Nephron (organoid): ENCODE measurements around the gene STK17A.
A peak's percentile ranks its signal among the peaks of the same experiment; 100 is the strongest.
"Not testable (repeated sequence)": the region's sequence is repeated elsewhere in the genome, so short reads cannot be mapped to it uniquely, and the experiment has no call there.

Experiments
- H3K27ac Mint-ChIP-seq, 3 experiments: 2 replicates each; pipeline ENCODE4 v1.8.0; 2020; ENCODE audit warnings: mixed read lengths in 3 of 3, mild to moderate bottlenecking in 2 of 3, moderate library complexity in 1 of 3
- H3K27me3 Mint-ChIP-seq: 2 replicates; pipeline ENCODE4 v1.8.0; 2021; ENCODE audit warnings: low read depth, mild to moderate bottlenecking, moderate library complexity, mixed read lengths
- H3K36me3 Mint-ChIP-seq: 2 replicates; pipeline ENCODE4 v1.8.0; 2020; ENCODE audit warnings: low read depth, mixed read lengths
- H3K4me1 Mint-ChIP-seq: 2 replicates; pipeline ENCODE4 v1.8.0; 2020; ENCODE audit warnings: mixed read lengths
- H3K4me3 Mint-ChIP-seq, 3 experiments: 2 replicates each; pipeline ENCODE4 v1.8.0; 2020; ENCODE audit warnings: mild to moderate bottlenecking in 3 of 3, mixed read lengths in 3 of 3, moderate library complexity in 2 of 3
- H3K9me3 Mint-ChIP-seq: 2 replicates; pipeline ENCODE4 v1.8.0; 2020; ENCODE audit warnings: mixed read lengths
- TF ChIP-seq, protein P1 (sequence below), 3 experiments: fragments of 200-600 bp; sonication (generic); IDR thresholded peaks; one replicate each; pipeline ENCODE4 v1.5.0; 2021; ENCODE audit warnings: antibody characterized with exemption in 3 of 3; ENCODE audit not compliant: unreplicated experiment in 3 of 3

STK17A gene

DNA sequence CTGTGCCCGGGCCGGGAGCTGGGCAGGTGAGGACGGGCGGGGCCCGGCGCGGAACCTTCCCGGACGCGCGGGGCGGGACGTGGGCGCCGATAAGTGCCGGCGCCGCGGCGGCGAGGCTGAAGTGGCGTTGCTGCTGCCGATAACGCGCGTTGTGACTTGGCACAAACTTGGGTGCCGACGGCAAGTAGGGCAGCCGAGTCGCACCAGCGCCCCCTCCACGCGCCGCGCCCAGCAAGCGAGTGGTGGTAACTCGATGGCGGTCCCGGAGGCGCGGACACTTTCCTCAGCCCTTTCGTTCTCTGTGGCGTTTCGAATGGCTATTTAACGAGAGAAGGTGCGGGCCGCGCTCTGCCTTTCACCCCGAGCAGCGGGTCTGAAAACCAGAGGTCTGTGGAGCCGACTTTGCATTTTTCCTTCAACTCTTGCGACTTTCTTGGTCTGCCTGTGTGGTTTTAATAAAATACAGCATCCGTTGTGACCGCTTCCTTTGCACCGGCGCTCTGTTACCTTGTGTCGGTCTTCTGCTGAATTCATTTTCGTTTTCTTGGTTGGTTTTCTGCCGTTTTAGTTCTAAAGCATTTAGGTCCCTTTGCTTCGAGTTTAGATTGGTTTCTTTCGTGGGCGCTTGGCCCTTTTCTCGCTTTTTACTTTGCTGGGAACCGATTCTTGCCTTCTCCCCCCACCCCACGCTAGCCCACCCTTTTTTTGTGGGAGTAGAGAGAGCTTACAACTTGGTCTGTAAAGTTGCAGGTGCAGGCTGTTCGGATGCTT lies 701 bp downstream of the STK17A start:
- peaks cover 16% of the 10 kb centered on the region for H3K4me1 Mint-ChIP-seq
- H3K36me3 Mint-ChIP-seq: no peaks in the 10 kb centered on the region
- H3K27ac Mint-ChIP-seq: peak overlapping the region; percentile 60 to 85 (median 81)
- H3K9me3 Mint-ChIP-seq: peaks cover 5% of the 10 kb centered on the region
- peaks cover 23% of the 10 kb centered on the region for H3K27me3 Mint-ChIP-seq
- peak overlapping the region; percentile 88 to 96 (median 95) for H3K4me3 Mint-ChIP-seq
- TF ChIP-seq, protein P1, sequence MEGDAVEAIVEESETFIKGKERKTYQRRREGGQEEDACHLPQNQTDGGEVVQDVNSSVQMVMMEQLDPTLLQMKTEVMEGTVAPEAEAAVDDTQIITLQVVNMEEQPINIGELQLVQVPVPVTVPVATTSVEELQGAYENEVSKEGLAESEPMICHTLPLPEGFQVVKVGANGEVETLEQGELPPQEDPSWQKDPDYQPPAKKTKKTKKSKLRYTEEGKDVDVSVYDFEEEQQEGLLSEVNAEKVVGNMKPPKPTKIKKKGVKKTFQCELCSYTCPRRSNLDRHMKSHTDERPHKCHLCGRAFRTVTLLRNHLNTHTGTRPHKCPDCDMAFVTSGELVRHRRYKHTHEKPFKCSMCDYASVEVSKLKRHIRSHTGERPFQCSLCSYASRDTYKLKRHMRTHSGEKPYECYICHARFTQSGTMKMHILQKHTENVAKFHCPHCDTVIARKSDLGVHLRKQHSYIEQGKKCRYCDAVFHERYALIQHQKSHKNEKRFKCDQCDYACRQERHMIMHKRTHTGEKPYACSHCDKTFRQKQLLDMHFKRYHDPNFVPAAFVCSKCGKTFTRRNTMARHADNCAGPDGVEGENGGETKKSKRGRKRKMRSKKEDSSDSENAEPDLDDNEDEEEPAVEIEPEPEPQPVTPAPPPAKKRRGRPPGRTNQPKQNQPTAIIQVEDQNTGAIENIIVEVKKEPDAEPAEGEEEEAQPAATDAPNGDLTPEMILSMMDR (IDR thresholded peaks at IDR 0.05; ENCODE audit: unreplicated experiment in 3 of 3): no peak

DNA sequence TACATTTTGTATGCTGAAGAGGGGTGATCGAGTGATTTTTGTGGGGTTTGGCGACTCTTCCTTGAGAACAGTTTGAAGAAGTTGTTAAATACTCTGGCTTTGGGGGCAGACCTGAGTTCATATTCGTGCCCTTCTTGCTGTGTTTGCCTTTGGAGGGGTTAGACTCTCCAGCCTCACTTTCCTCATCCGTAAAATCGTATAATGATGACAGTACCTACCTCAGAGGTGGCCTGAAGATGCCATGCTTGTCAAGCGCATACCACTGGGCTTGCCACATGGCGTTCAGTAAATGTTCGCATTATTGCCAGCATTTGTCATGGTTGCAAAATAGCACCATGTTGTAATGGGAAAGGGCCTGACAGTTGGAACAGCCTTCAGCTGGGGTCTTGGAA lies 1.3 kb downstream of the STK17A start:
- peaks cover 2% of the 10 kb centered on the region for H3K9me3 Mint-ChIP-seq
- TF ChIP-seq, protein P1 (IDR thresholded peaks at IDR 0.05; ENCODE audit: unreplicated experiment in 3 of 3): no peak
- H3K36me3 Mint-ChIP-seq: no peaks in the 10 kb centered on the region
- peak overlapping the region; percentile 88 to 96 (median 95) for H3K4me3 Mint-ChIP-seq
- H3K27ac Mint-ChIP-seq: peak overlapping the region; percentile 60 to 85 (median 81)
- H3K4me1 Mint-ChIP-seq: peaks cover 16% of the 10 kb centered on the region
- peaks cover 23% of the 10 kb centered on the region for H3K27me3 Mint-ChIP-seq

DNA sequence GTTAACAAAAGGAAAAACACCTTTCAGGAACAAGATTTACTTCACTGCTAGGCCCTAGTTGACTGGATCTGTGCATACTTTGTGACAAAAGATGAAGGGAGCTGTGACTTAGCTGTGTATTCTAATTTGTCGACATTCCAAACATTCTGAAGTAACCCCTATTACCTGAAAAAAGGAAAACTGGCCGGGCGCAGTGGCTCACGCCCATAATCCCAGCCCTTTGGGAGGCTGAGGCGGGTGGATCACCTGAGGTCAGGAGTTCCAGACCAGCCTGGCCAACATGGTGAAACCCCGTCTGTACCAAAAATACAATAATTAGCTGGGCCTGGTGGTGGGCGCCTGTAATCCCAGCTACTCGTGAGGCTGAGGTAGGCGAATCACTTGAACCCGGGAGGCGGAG lies 1.8 kb downstream of the STK17A start:
- not testable (repeated sequence) for H3K9me3 Mint-ChIP-seq, H3K36me3 Mint-ChIP-seq
- Mint-ChIP-seq H3K27me3 (peaks cover 23% of the 10 kb centered on the region), H3K4me3 (peak overlapping the region; percentile 88 to 96 (median 95)), H3K4me1 (peaks cover 16% of the 10 kb centered on the region), H3K27ac (peak overlapping the region in 1 of 3 experiments; percentile 81)

DNA sequence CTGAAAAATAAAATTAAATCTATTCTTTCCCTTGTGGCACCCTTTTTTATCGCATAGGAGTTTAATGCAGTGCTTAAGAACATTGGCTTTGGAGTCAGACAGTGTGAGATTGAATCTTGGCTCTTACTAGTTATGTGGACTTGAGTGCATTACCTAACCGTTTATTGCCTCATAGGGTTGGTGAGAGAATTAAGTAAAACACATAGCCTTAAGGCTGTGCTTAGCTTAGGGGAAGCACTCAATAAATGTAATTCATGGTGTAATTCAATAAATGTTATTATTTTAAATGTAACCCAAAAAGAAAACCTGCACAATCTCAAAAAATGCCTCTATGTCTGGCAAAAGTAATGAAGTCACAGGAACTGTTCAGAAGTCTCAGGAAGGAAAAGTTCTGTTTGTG lies 2.7 kb downstream of the STK17A start:
- H3K36me3 Mint-ChIP-seq: no peaks in the 10 kb centered on the region
- TF ChIP-seq, protein P1 (IDR thresholded peaks at IDR 0.05; ENCODE audit: unreplicated experiment in 3 of 3): no peak
- peak overlapping the region; percentile 50 to 80 (median 77) for H3K4me3 Mint-ChIP-seq
- peak overlapping the region in 2 of 3 experiments; percentile 35 to 58 for H3K27ac Mint-ChIP-seq
- peaks cover 2% of the 10 kb centered on the region for H3K9me3 Mint-ChIP-seq
- peaks cover 21% of the 10 kb centered on the region for H3K27me3 Mint-ChIP-seq
- H3K4me1 Mint-ChIP-seq: peaks cover 16% of the 10 kb centered on the region

DNA sequence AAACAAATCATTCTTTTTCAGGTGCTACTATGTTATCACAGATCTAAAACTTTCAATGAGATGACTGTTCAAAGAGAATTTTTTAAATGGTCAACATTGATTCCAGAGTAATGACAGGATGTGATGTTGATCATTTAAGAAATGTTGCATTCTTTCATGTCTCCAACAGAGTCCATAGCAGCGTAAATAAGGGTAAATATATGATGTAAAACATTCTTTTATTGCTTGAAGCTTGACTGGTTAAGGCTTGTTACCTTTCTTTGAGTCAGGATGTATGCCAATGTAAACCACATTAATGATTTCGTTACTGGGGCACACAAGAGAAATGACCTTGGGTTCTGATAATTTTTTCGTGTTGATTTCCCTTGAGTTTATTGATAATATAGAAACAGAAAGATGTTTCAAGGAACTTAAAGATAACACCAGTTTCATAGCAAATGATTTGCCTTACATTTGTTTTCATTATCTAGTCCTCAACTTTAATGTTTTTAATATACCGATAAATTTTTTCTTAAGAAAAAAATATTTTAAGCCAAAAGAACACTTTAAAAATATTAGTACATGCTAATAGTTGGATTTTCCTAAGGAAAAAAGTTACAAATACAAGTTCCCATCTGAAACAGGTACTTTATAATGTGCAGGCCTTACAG lies 3.5 kb downstream of the STK17A start:
- Mint-ChIP-seq H3K4me3 (peak overlapping the region; percentile 15 to 32 (median 28)), H3K9me3 (no peaks in the 10 kb centered on the region), H3K27me3 (peaks cover 13% of the 10 kb centered on the region), H3K4me1 (peaks cover 16% of the 10 kb centered on the region), H3K27ac (no peak overlapping the region), H3K36me3 (no peaks in the 10 kb centered on the region)
- TF ChIP-seq, protein P1 (IDR thresholded peaks at IDR 0.05; ENCODE audit: unreplicated experiment in 3 of 3): no peak

DNA sequence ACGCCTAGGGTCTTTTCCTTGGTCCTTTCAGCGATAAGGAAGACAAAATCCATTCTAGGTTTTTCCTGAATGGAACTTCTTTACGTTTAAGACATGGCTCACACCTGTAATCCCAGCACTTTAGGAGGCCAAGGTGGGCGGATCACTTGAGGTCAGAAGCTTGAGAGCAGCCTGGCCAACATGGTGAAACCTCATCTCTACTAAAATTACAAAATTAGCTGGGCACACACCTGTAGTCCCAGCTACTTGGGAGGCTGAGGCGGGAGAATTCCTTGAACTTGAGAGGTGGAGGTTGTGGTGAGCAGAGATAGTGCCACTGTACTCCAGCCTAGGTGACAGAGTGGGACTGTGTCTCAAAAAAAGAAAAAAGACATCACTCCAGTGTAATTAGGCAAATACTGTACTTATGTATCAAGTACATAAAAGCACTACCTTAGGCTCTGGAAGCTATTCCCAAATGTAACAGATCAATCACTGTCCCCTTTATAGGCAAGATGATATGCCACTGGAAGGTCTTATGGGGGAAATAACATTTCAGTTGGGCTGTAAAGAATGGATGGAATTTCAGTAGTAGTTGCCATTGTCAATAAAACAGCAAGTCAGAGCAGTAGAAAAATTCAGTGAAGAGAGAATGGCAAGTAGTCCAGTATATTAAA lies 5.7 kb downstream of the STK17A start:
- H3K4me1 Mint-ChIP-seq: peaks cover 16% of the 10 kb centered on the region
- no peaks in the 10 kb centered on the region for H3K9me3 Mint-ChIP-seq
- H3K4me3 Mint-ChIP-seq: no peak overlapping the region
- no peaks in the 10 kb centered on the region for H3K27me3 Mint-ChIP-seq
- no peaks in the 10 kb centered on the region for H3K36me3 Mint-ChIP-seq
- TF ChIP-seq, protein P1 (IDR thresholded peaks at IDR 0.05; ENCODE audit: unreplicated experiment in 3 of 3): no peak
- no peak overlapping the region for H3K27ac Mint-ChIP-seq
